ENCODE data around the gene MFRP.

DNA sequence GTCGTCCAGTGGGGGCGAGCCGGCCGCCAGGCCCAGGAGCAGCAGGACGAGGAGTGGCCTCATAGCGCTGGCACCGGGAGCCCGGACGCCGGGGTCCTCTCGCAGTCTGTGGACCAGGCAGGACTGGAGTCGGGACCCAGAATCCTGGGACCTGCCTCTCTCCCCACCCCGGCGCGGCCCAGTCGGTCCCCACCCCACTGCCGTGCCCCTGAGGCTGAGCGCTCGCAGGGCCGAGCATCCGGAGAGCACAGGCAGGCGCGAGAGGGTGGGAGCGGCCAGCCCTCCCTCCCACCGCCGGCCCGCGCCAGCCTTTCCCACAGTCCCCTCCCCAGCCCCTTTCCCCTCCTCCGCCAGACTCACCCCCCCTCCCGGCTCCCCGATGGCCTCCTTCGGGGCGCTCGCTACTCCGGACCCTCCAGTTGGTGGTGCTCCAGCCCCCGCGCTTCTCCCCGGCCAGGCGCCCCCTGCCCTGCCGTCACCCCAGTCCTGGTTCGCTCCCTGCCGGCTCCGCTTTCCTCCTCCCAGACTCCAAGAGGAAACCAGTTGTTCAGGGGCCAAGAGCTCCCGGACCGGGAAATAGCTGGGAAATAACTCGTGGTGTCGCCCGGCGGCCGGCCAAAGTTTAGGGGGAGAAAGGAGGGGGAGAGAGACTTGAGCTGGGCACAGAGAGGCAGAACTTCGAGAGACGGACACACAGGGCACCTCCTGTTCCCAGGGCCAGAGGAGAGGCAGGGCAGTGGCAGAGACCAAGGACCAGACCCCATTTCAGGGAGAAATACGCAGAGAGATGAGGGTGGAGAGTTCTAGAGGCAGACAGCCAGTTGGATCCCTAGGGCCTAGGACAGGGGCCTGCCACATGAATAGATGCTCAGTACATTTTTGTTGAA, 5.9 kb downstream of the MFRP start, which contains the start of gene C1QTNF5:
- TF ChIP-seq, protein P1, sequence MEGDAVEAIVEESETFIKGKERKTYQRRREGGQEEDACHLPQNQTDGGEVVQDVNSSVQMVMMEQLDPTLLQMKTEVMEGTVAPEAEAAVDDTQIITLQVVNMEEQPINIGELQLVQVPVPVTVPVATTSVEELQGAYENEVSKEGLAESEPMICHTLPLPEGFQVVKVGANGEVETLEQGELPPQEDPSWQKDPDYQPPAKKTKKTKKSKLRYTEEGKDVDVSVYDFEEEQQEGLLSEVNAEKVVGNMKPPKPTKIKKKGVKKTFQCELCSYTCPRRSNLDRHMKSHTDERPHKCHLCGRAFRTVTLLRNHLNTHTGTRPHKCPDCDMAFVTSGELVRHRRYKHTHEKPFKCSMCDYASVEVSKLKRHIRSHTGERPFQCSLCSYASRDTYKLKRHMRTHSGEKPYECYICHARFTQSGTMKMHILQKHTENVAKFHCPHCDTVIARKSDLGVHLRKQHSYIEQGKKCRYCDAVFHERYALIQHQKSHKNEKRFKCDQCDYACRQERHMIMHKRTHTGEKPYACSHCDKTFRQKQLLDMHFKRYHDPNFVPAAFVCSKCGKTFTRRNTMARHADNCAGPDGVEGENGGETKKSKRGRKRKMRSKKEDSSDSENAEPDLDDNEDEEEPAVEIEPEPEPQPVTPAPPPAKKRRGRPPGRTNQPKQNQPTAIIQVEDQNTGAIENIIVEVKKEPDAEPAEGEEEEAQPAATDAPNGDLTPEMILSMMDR (conservative IDR thresholded peaks at IDR 0.05; ENCODE audit: low read length) = no peak
- TF ChIP-seq EZH2phosphoT487 (IDR thresholded peaks at IDR 0.05; ENCODE audit: borderline replicate concordance) = no peak
